HG03196 (cell line): Measurements from ENCODE around the gene THEM4.
"Not testable (repeated sequence)": the region's sequence is repeated elsewhere in the genome, so short reads cannot be mapped to it uniquely, and the experiment has no call there.

ENCODE experiments used
- ATAC-seq: cut with Tn5 transposase; IDR thresholded peaks from one replicate; pipeline ENCODE4 v1.9.1; 2021; ENCODE audit not compliant: unreplicated experiment

Gene THEM4

DNA sequence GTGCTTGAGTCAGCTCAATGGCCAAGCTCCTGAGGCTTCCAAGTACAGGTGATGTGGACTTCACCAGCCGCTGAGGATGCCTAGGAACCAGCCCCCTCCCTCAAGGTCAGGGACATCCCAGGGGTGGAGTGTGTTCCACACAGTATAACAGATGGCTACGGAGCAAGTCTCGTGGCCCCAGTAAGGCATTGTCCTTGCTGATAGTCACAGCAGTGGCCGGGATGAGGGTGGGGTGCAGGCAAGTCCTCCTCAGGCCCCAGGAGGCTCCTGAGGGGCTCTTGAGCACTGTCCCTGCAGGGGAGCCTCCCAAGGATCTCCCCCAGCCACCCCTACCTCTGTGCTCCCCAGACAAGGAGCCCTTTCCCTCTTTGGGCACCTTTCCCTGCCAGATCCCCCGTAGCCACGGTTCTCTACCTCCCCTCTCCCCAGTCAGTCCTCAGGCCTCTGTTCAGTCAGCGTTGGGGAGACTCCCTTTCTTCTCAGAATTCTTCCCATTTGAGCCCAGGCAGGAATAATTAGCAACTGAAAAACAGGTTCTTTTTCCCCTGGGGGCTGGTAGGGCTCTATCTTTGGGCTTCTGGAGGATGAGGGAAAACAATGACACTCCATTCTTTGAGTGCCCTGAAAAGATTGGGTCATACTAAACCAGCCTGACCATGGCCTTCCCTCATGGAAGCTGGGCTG is 48.7 kb downstream of the THEM4 start:
- no peak for ATAC-seq

DNA sequence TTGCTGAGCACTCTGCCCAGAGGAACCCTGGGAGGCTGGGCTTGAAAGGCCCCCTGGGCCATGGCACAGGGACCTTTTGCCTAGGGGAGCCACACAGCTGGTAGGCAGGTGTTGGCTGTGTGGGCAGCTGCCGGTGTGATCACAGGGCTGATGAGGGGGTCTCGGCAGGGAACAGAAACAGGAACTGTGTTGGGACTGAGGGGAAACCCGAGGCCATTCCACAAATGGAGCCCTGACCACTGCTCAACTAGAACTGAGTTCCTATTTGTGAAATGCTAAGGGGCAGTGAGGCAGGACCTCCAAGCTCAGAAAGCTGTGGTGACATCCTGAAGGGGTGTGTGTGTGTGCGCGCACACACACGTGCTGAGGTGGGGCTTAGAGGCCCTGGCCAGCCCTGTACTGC is 49.4 kb downstream of the THEM4 start:
- no peak for ATAC-seq

DNA sequence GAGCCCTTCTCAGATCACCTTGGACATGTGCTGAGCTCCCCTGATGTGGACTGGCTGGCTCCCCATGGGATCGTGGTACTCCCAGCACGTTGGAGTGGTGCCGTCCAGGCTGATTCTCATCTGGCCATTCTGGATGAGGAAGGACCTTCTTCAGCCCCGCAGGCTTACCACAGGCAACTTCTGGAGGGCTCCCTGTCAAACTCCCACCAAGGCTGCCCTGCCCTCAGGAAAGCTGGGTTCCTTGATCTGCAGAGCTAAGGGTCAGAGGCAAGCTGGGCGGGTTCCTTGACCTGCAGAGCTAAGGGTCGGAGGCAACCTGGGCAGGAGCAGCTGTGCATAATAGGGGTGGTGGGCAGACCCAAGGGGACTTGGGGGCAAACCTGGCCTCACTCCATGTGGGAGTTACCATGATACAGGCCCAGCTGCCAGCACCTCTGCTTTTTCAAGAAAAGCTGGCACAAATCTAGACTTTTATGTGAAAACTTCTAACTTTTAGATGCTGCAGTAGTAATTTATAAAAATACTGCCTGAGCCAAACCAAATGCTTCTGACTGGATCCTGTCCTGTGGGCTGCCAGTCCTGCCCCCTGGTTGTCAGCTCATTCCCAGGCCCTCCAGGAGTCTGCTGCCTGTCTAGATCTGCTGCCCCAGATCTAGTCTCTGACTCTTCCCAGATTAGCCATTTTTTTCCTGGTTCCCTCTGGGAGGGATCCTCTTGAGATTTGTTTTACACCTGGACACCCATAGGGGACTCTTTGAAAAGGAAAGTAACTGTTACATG is 50.2 kb downstream of the THEM4 start:
- no peak for ATAC-seq

DNA sequence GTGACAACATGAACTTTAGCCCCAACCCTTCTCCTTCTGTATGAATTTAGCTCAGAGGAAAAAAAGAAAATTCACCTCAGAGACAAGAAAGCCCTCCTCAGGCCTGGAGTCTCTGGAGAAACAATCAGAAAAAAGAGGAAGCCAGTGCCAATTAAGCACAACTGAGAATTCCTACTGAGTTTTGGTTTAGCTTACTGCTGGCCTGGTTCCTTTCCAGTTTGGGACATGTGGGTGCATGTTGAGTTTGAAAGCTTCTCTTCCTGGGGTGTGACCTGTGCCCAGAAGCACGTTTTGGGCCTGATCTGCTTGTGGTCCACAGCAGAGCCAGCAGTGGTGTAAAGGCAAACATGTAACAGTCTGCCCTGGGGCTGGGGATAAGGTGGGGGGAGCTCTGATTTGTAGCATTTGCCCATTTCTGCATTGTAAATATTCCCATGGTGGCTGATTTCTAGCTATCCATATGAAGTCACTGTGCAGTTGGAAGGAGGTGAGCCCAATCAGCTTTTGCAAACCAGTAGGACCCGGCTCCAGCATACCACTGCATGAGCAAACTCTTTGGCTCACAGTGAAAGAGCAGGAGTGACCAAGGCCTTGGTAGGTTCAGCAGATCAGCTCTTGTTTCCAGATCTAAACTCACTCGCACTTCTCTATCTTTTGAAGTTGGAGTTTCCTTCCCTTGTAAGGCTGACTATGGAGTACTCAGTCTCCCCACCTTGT is 51.1 kb downstream of the THEM4 start:
- ATAC-seq, result no peak

DNA sequence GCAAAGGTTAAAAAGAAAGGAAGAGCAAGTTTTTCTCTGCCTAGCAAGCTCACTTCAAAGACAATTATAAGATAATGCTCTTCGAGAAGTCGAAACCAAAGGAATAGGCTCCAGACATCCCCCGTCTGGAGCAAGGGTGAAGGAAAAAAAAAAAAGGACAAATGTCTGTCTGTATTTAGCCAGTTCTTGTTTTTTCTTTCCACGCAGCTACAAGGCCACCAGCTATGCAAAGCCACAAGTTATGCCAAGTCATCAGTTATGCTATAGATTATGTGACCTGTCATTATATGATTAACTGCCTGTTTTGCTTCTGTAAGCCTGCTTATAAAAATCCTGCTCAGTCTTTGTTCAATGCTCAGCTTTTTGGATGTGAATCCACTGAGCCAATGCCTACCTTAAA is 53.4 kb downstream of the THEM4 start:
- no peak for ATAC-seq

DNA sequence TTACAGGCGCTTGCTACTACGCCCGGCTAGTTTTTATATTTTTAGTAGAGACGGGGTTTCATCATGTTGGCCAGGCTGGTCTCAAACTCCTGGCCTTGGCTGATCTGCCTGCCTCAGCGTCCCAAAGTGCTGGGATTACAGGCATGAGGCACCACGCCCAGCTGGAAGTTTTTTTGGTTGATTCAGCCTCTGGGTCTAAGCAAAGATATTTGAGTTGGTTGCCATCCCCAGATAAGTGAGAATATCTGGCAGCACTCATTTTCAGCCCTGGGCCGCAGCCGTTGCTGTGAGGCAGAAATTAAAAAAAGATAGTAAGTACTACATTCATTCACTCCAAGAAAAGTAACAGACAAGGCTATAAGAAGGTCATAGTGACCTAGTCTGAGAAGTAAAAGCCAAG is 53.8 kb downstream of the THEM4 start:
- not testable (repeated sequence) for ATAC-seq

DNA sequence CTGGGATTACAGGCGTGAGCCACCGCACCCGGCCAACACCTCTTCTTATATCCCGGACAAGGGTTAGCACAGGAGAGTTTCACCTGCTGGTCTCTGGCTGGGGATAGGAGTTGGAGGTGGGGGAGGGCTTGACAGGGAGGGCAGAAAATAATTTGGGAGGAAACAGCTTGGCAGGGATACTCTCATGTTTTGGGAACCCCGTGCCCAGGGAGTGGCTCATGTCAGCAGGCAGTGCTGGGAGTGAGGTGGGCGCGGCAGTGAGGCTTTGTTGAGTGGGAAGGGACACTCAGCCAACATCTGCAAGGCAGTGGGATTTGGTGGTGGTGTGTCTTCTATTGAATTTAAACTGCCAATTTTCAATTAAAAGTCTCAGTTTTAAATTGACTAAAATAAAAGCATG is 54.7 kb downstream of the THEM4 start:
- ATAC-seq, result no peak

DNA sequence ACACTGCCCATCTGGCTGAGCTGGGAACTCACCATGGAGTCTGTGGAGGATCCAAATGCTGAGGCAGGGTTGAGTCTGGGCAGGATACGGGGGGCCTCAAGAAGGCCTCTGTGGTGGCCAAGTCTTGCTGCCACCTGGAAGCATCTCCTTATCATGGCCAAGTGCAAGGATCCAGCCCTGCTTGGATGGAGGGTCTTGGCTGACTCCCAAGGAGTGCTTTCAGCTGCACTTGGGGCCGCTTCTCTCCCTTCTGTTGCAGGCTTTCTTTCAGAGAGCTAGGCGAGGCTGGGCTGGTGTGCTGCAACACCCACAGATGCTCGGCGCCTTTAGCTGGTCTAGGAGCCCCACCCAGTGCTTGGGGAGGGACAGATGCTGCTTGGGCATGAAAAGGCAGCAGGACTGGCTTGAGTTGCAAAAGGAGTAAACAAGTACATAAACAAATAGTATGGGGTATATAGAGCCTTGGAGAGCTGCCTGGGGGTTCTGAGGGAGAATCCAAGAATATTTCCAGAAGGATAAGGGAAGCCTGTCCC is 55.8 kb downstream of the THEM4 start, which contains the start of gene THEM5:
TSS of gene THEM5 (minus strand) at position 302 of the 533 bp plus-strand sequence. CDS start at position 155, 147 bp downstream.
- ATAC-seq, result no peak

DNA sequence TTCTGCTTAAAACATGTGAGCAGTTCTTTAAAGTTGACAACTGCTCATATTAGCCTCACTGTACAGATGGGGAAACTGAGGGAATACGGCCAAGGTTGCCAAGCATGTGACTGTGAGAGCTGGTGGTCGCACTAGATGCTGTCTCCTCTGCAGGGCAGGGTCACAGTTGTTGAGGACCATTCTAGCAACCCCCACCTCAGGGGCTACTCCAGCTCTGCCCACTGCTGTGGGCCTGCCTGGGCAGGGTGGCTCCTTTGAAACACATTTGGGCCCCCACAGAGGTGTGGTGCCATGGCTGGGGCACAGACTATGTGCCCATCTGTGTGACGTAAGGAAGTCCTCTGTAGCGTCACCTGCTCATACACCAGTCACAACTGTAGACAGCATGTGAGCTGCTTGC is 56.6 kb downstream of the THEM4 start:
- ATAC-seq, result no peak

DNA sequence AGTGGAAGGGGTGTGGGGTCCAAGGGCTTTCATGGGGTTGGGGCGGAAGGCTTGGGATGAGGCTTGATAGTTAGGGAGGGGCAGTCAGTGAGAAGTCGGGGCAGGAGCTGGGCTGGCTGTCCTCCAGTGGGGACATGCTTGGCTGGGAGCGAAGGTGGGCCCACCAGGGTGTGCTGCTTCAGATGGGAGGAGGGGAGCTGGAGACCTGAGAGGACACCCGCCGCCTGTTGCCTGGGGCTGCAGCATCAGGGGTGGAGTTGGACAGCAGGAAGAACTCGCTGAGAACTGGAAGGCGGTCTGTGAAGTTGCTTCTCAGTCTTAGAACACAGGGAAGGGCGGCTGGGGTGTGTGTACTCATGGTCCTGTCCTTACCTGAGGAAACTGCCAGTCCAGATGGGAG is 57.4 kb downstream of the THEM4 start:
- ATAC-seq, result no peak

DNA sequence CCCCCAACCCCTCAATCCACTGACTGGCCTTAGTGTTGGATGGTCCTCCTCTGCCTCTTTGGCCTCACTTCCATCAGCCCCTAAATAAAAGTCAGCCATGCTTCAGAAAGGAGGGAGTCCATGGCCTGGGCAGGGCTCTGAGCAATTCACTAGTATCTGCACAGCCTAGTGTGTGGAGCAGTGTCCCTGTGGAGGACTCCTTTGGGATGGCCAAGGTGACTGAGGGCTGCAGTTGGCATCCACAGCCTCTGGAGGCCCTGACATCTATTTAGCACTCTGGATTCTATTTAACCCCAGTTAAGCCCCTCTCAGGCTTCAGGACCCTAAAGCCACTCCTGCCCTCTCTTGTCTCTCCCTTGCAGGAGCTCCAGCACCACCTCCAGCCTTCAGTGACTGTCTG is 59.4 kb downstream of the THEM4 start:
- ATAC-seq, result no peak

DNA sequence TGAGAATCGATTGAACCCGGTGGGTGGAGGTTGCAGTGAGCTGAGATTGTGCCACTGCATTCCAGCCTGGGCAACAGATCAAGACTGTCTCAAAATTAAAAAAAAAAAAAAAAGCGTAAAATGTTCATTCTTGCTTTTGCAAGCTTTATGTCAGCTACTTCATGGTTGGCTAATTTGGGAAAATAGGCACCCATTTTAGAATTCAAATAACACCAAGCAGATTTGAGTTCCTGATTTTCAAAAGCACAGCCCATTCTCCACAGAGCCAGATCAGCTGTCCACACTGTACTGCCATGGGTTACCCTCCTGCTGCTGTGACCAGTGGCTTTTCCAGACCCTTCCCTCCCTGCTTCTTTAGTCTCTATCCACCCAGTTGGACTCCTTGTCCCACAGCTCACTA is 60.2 kb downstream of the THEM4 start:
- no peak for ATAC-seq

DNA sequence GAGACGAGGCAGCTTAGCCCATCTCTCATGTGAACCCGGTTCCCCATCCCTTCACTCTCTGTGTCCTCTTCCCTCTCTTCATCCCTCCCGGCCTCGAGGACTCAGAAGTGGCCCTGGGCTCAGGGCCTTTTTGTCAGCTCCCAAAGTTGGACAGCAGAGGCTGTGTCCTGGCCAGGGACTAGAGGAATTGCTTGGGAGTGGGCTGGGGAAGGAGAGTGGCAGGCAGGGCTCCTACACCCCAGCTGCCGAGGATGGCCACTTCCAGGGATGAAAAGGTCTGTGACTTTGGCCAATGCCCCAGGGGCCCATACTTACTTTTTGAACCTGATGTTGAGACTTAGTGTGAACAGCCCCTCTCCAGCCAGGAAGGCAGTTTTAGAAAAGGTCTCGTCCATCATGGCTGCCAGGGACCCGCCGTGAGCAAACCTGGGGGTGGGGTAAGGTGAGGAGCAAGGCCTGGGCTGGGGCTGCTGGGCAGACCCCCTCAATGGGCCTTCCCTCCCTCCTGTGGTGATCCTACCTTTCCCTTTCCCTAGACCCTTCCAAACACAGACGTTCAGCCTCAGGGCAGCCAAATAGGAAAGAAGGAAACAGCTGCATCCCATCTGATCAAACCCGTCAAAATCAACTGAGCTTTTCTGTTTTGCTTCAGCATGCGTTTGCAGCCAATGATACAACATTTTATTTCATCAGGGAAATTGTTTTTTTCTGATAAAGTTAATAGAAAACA is 61.3 kb downstream of the THEM4 start:
- ATAC-seq, result no peak

DNA sequence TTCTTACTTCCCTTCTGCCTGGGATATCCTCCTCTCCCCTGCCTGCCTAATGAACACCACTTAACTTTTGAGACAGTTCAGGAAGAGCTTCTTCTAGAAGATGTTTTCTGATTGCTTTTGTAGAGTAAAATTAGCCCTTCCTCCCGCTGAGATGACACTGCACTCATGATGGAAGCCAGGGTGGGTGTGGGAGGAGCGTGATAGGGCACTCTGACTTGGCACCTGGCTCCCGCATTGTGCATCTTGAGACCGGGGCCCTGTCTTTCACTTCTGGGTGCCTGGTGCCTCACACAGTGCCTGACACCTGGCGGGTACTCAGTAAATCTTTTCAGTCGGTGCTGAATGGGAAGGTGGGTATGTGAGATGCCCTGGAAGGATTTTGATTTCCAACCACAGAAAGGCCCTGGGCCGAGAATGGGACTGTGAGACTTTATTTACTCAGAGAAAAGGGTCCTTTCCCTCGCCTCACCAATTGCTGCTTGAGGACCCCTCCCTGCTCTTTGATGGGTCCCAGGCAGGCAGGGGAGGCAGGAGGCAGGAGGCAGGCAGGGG is 62.5 kb downstream of the THEM4 start:
- no peak for ATAC-seq

DNA sequence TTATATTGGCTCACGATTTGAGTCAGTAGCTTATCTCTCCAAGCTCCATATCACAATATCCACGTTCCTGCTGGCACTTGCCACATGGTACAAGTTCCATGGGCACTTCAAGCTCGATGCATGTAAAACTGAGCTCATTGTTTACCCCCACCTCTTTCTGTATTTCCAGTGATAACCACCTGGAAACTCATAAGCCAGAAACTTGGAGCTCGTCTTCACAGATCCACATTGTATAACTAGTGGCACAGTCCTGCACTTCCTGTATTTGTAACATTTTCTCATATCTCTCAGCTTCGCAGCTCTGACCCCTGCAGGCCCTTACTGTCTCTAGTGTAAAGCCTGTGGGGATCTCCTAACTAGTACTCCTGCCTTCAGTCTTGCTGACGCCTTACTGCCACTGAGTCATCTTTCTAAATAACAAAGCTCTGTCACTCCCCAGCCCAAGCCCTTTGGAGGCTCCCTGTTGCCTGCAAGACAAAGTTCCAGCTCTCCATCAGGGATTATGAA is 63.2 kb downstream of the THEM4 start:
- ATAC-seq, result no peak

DNA sequence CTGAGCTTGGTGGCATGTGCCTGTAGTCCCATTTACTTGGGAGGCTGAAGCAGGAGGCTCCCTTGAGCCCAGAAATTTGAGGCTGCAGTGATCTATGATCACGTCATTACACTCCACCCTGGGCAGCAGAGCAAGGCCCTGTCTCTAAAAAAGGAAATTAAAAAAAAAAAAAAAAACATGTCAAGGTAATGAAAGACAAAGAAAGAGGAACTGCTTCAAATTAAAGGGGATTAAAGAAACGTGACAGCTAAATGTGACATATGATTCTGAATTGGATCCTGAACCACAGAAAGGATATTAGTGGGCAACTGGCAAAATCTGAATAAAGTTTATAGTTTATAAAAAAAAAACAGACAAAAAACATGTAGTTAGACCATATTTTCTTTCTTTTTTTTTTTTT is 65.9 kb downstream of the THEM4 start:
- no peak for ATAC-seq

DNA sequence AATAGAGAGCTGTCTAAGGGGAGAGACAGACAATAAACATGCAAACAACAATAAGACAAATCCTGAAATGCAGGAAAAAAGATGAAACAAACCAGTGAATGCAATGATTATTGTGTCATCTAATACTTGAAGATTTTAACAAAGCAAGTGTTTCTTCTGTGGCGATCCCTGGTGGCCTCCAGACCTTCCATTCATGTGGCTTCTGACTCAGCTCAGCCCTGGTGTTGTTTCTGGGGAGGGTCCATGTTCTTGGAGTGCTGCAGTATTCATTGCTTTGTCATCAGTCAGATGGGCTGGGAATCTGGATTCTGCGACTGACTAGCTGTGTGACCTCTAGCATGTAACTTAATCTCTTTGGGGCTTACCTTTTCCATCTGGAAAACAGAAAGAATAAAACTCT is 68.2 kb downstream of the THEM4 start:
- ATAC-seq, result no peak

DNA sequence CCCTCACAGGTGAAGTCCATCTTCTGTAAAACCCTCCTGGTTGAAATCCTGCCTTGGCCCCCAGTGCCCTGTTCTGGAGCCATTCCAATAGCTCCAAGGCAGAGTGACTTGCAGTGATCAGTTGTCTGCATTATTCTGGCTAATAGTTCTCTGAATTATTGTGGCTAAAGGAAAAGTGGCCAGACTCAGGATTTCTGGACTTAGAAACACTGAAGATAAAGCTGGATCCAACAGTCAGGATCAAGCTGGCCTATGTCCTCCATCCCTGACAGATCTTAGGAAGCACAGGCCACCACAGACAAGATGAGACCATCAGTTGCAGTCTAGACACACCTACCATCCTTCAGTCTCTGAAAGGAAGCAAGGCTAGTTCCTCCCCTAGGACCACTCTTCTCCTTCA is 68.9 kb downstream of the THEM4 start:
- ATAC-seq, result no peak

DNA sequence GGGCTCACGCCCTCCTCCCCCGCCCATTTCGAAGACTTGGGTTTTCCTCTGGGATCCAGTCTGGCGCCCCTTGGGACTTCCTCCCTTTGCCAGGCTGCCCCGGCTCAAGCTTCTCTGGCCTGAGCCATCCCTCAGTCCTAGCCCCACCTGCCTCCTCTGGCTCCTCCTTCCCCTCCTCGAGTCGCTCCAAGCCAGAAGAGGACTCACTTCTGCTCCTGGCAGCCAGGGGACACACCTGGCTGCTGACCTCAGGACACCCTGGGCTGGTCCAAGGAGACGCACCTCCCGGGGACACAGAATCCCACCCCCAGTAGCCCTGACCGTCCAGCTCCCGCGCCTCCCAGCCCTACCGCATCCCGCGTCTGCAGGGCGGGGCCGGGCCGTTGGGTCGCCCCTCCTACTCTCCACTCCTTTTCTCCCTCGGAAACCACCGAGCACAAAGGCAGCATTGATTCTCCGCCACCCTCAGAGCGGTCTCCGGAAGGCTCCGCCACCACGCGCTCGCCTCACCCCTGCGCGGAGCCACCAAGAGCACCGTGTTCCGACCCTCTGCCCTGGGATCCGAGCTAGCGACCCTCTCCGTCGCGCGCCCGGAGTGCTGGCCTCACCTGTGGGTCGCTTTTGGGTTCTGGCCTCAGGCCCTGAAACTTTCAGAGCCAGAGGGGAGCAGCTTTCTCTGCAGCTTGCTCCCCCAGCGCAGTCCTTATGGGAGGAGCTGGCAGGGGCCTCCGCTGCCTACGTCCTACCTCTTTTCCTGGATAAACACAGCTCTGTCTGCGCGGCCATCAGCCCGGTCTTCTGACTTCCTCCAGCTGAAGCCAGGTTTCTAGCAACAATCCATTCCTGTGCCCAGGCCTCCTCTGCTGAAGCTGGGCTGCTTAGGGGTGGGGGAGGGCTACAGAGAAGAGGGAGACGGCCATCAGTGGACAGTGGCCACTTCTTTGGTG is 69.6 kb downstream of the THEM4 start, which contains the start of gene C2CD4D:
TSS of gene C2CD4D (minus strand) at position 364 of the 947 bp plus-strand sequence. CDS start 831 bp downstream, outside the sequence.
- ATAC-seq, result no peak
